Trophoblast cell (in vitro differentiated cells and primary cell): Measurements from ENCODE around the gene FAM163A.
A peak's percentile ranks its signal among the peaks of the same experiment; 100 is the strongest.

Source experiments
- DNase-seq, 2 donors: peaks; one replicate each; pipeline ENCODE4 v3.0.0-alpha.2; 2016
- H2AFZ ChIP-seq: 2 replicates; pipeline ENCODE4 v1.6.1; 2013; ENCODE audit warnings: low read length, moderate library complexity, mild to moderate bottlenecking; ENCODE audit not compliant: insufficient read depth, poor library complexity
- H2AK5ac ChIP-seq: 2 replicates; pipeline ENCODE4 v1.6.1; 2013; ENCODE audit warnings: mild to moderate bottlenecking, low read length
- H2BK120ac ChIP-seq: 2 replicates; pipeline ENCODE4 v1.6.1; 2013; ENCODE audit warnings: low read length, mild to moderate bottlenecking, moderate library complexity; ENCODE audit not compliant: insufficient read depth, poor library complexity
- H2BK12ac ChIP-seq: 2 replicates; pipeline ENCODE4 v1.6.1; 2013; ENCODE audit warnings: mild to moderate bottlenecking, low read length, moderate library complexity
- H2BK5ac ChIP-seq: 2 replicates; pipeline ENCODE4 v1.6.1; 2013; ENCODE audit warnings: low read length, low read depth, moderate library complexity, mild to moderate bottlenecking; ENCODE audit not compliant: poor library complexity
- H3K14ac ChIP-seq: 2 replicates; pipeline ENCODE4 v1.6.1; 2013; ENCODE audit warnings: mild to moderate bottlenecking, low read length
- H3K18ac ChIP-seq: 2 replicates; pipeline ENCODE4 v1.6.1; 2013; ENCODE audit warnings: mild to moderate bottlenecking, low read length
- H3K23ac ChIP-seq: 2 replicates; pipeline ENCODE4 v1.6.1; 2013; ENCODE audit warnings: low read length
- H3K27ac ChIP-seq: 2 replicates; pipeline ENCODE4 v1.5.1; 2013; ENCODE audit warnings: low read depth, mild to moderate bottlenecking, inconsistent platforms, low read length, moderate library complexity
- H3K27me3 ChIP-seq: 2 replicates; pipeline ENCODE4 v1.6.1; 2013; ENCODE audit warnings: inconsistent platforms, mild to moderate bottlenecking, low read length, moderate library complexity; ENCODE audit not compliant: insufficient read depth
- H3K36me3 ChIP-seq, 2 experiments: 1 replicate in 1 of 2; 2 replicates in 1 of 2; pipeline ENCODE4 v1.6.1; 2013; ENCODE audit warnings: low read length in 2 of 2, mild to moderate bottlenecking in 2 of 2, moderate library complexity in 1 of 2; ENCODE audit not compliant: insufficient read depth in 2 of 2, control insufficient read depth in 1 of 2
- H3K4ac ChIP-seq: 2 replicates; pipeline ENCODE4 v1.6.1; 2013; ENCODE audit warnings: low read depth, mild to moderate bottlenecking, low read length, moderate library complexity
- H3K4me1 ChIP-seq, 2 experiments: 1 replicate in 1 of 2; 2 replicates in 1 of 2; pipeline ENCODE4 v1.6.1; 2013; ENCODE audit warnings: low read length in 2 of 2, mild to moderate bottlenecking in 2 of 2, moderate library complexity in 1 of 2; ENCODE audit not compliant: insufficient read depth in 2 of 2, control insufficient read depth in 1 of 2
- H3K4me2 ChIP-seq: 2 replicates; pipeline ENCODE4 v1.6.1; 2013; ENCODE audit warnings: inconsistent platforms, mild to moderate bottlenecking, low read length, moderate library complexity
- H3K4me3 ChIP-seq: 2 replicates; pipeline ENCODE4 v1.5.1; 2013; ENCODE audit warnings: mild to moderate bottlenecking, low read depth, low read length, inconsistent platforms
- H3K79me1 ChIP-seq: one replicate; pipeline ENCODE4 v1.6.1; 2013; ENCODE audit warnings: low read length
- H3K79me2 ChIP-seq: 2 replicates; pipeline ENCODE4 v1.6.1; 2013; ENCODE audit warnings: low read length, mild to moderate bottlenecking; ENCODE audit not compliant: control insufficient read depth, insufficient read depth, poor library complexity
- H3K9ac ChIP-seq: 2 replicates; pipeline ENCODE4 v1.6.1; 2013; ENCODE audit warnings: mild to moderate bottlenecking, low read length
- H3K9me3 ChIP-seq: 2 replicates; pipeline ENCODE4 v1.6.1; 2013; ENCODE audit warnings: low read depth, mild to moderate bottlenecking, control low read depth, inconsistent platforms, low read length; ENCODE audit not compliant: insufficient read depth
- H4K12ac ChIP-seq: 2 replicates; pipeline ENCODE4 v1.6.1; 2013; ENCODE audit warnings: low read depth, mild to moderate bottlenecking, low read length, moderate library complexity
- H4K8ac ChIP-seq: 2 replicates; pipeline ENCODE4 v1.6.1; 2013; ENCODE audit warnings: low read depth, mild to moderate bottlenecking, low read length, moderate library complexity
- H4K91ac ChIP-seq: one replicate; pipeline ENCODE4 v1.6.1; 2013; ENCODE audit warnings: low read depth, mild to moderate bottlenecking, low read length, moderate library complexity
- whole genome bisulfite sequencing: extraction: QIAGEN DNeasy Blood & Tissue Kit; methylation state at CpG from one replicate; pipeline ENCODE4 v1.1.7; 2013; ENCODE audit warnings: missing lambda C conversion rate; ENCODE audit not compliant: insufficient read length, insufficient coverage; ENCODE audit errors: extremely low coverage; 5-methylcytosine and 5-hydroxymethylcytosine counted together

Gene FAM163A

GRCh38 chr1:179822065-179822464 lies 79.0 kb downstream of the FAM163A start:
- Histone ChIP-seq H3K9me3 (no peaks in the 10 kb centered on the region), H4K8ac (no peak overlapping the region), H3K36me3 (no peaks in the 10 kb centered on the region), H2BK120ac (no peak overlapping the region), H3K23ac (no peak overlapping the region), H3K27ac (no peak overlapping the region), H3K4me2 (no peak overlapping the region), H3K79me2 (no peaks in the 10 kb centered on the region), H2BK5ac (no peak overlapping the region), H3K27me3 (no peaks in the 10 kb centered on the region), H3K14ac (no peak overlapping the region), H4K12ac (no peak overlapping the region), H3K9ac (no peak overlapping the region), H3K4me1 (no peaks in the 10 kb centered on the region), H2AK5ac (no peak overlapping the region), H3K4ac (no peak overlapping the region), H3K4me3 (no peak overlapping the region), H2BK12ac (no peak overlapping the region), H3K18ac (no peak overlapping the region), H4K91ac (no peak overlapping the region), H2AFZ (no peak overlapping the region), H3K79me1 (no peaks in the 10 kb centered on the region)
- no CpG with 5 or more reads among the region's 2 CpGs for WGBS
- DNase-seq: no peak

GRCh38 chr1:179823693-179824092 lies 80.6 kb downstream of the FAM163A start:
- Histone ChIP-seq H4K12ac (no peak overlapping the region), H3K14ac (no peak overlapping the region), H3K4ac (no peak overlapping the region), H3K9me3 (no peaks in the 10 kb centered on the region), H3K79me2 (no peaks in the 10 kb centered on the region), H2AFZ (no peak overlapping the region), H3K27me3 (no peaks in the 10 kb centered on the region), H3K4me2 (no peak overlapping the region), H3K4me1 (no peaks in the 10 kb centered on the region), H4K8ac (no peak overlapping the region), H3K36me3 (no peaks in the 10 kb centered on the region), H2BK12ac (no peak overlapping the region), H4K91ac (no peak overlapping the region), H2AK5ac (no peak overlapping the region), H2BK5ac (no peak overlapping the region), H3K18ac (no peak overlapping the region), H3K9ac (no peak overlapping the region), H3K79me1 (no peaks in the 10 kb centered on the region), H2BK120ac (no peak overlapping the region), H3K23ac (no peak overlapping the region), H3K4me3 (no peak overlapping the region), H3K27ac (no peak overlapping the region)
- DNase-seq: no peak
- WGBS: no CpG with 5 or more reads among the region's 4 CpGs

GRCh38 chr1:179824265-179824664 lies 81.2 kb downstream of the FAM163A start:
- no peak overlapping the region for H2BK120ac ChIP-seq
- DNase-seq: no peak
- H3K4me3 ChIP-seq: no peak overlapping the region
- H4K12ac ChIP-seq: no peak overlapping the region
- no peaks in the 10 kb centered on the region for H3K9me3 ChIP-seq
- no peak overlapping the region for H3K9ac ChIP-seq
- H3K4me2 ChIP-seq: no peak overlapping the region
- no peak overlapping the region for H3K18ac ChIP-seq
- no peak overlapping the region for H2BK5ac ChIP-seq
- no peak overlapping the region for H3K27ac ChIP-seq
- no peak overlapping the region for H2BK12ac ChIP-seq
- no peak overlapping the region for H3K4ac ChIP-seq
- H3K4me1 ChIP-seq: no peaks in the 10 kb centered on the region
- no peak overlapping the region for H4K8ac ChIP-seq
- no peaks in the 10 kb centered on the region for H3K79me1 ChIP-seq
- H3K27me3 ChIP-seq: no peaks in the 10 kb centered on the region
- no peaks in the 10 kb centered on the region for H3K79me2 ChIP-seq
- H2AFZ ChIP-seq: no peak overlapping the region
- no peak overlapping the region for H2AK5ac ChIP-seq
- no peaks in the 10 kb centered on the region for H3K36me3 ChIP-seq
- no peak overlapping the region for H3K14ac ChIP-seq
- WGBS: no CpG with 5 or more reads among the region's 6 CpGs
- no peak overlapping the region for H4K91ac ChIP-seq
- no peak overlapping the region for H3K23ac ChIP-seq

- no peaks in the 10 kb centered on the region for H3K9me3 ChIP-seq
- no CpG with 5 or more reads among the region's 8 CpGs for WGBS
Measured at GRCh38 chr1:179825206-179825605, 82.1 kb downstream of the FAM163A start.

More at GRCh38 chr1:179825206-179825605, 82.1 kb downstream of the FAM163A start:
- Histone ChIP-seq H3K27ac (no peak overlapping the region), H2BK120ac (no peak overlapping the region), H2AK5ac (no peak overlapping the region), H3K23ac (no peak overlapping the region), H3K4me1 (no peaks in the 10 kb centered on the region), H4K12ac (no peak overlapping the region), H3K27me3 (no peaks in the 10 kb centered on the region), H3K4me3 (no peak overlapping the region), H3K18ac (no peak overlapping the region), H3K4me2 (no peak overlapping the region), H4K91ac (no peak overlapping the region), H3K79me2 (no peaks in the 10 kb centered on the region), H2AFZ (no peak overlapping the region), H2BK12ac (no peak overlapping the region), H2BK5ac (no peak overlapping the region), H3K4ac (no peak overlapping the region), H4K8ac (no peak overlapping the region), H3K14ac (no peak overlapping the region), H3K9ac (no peak overlapping the region), H3K79me1 (no peaks in the 10 kb centered on the region), H3K36me3 (no peaks in the 10 kb centered on the region)
- DNase-seq: peak in 1 of 2 donors; percentile 21
